Measurements from ENCODE around the gene JUP.

DNA sequence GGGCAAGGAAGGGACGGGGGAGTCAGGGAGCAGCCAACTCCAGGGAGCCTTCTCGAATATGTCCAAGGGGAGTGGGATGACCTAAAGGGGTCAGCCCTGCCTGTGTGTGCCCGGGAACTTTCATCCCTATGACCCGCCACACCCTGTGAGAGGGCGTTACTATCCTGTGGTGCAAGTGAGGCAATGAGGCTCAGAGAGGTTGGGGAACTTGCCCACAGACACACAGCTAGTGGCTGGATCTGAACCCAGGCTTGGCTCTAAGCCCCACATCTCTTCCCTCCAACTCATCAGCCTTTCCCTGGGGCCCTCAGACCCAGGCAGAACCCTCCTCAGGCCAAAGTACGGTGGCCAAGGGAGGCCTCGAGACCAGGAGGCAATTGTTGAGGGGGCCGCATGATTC is 23.2 kb downstream of the JUP start:
- TF ChIP-seq SP1 (IDR thresholded peaks at IDR 0.05): no peak
- TF ChIP-seq NFRKB (IDR thresholded peaks at IDR 0.05): no peak
- TF ChIP-seq FOXM1 (IDR thresholded peaks at IDR 0.05; ENCODE audit: borderline replicate concordance): no peak
- TF ChIP-seq FOXK2 (IDR thresholded peaks at IDR 0.05): no peak
- TF ChIP-seq TARDBP (IDR thresholded peaks at IDR 0.05): no peak
- no peak for TF ChIP-seq ELF4 (IDR thresholded peaks at IDR 0.05)
- no peak for TF ChIP-seq L3MBTL2 (conservative IDR thresholded peaks at IDR 0.05)
- TF ChIP-seq SUZ12 (IDR thresholded peaks at IDR 0.05): no peak
- TF ChIP-seq FOXA1 (IDR thresholded peaks at IDR 0.05): no peak
- TF ChIP-seq HDGF (IDR thresholded peaks at IDR 0.05; ENCODE audit: borderline replicate concordance): no peak
